CD14-positive monocyte (primary cell): Measurements from ENCODE around the gene S1PR3. TPM values are rescaled to one million over a fixed set of nuclear protein-coding genes. Genes with fewer than 3 reads are reported as not detected.

ENCODE experiments used
- DNase-seq, 3 donors: peaks; one replicate each; pipeline ENCODE4 v3.0.0-alpha.2; 2011 to 2022
- H2AFZ ChIP-seq: 2 replicates; pipeline ENCODE4 v1.6.0; 2012; ENCODE audit warnings: mild to moderate bottlenecking, low read depth, low read length, inconsistent platforms; ENCODE audit not compliant: insufficient read depth, poor library complexity, severe bottlenecking
- H3K27ac ChIP-seq, 2 donors: 1 replicate in 1 of 2; 2 replicates in 1 of 2; pipeline ENCODE4 v1.5.1; 2012 to 2013; ENCODE audit warnings: low read length in 2 of 2, control low read depth in 1 of 2, inconsistent platforms in 1 of 2, low read depth in 1 of 2, mild to moderate bottlenecking in 1 of 2
- H3K27me3 ChIP-seq, 2 donors: one replicate each; pipeline versions ENCODE4 v1.6.0 to v1.6.1; 2011 to 2013; ENCODE audit warnings: low read length in 2 of 2; ENCODE audit not compliant: control insufficient read depth in 2 of 2, insufficient read depth in 2 of 2
- H3K36me3 ChIP-seq, 2 donors: replicated peaks in 1 of 2; 1 replicate in 1 of 2; 2 replicates in 1 of 2; pipeline versions ENCODE4 v1.5.1 to v1.6.1; 2012 to 2013; ENCODE audit warnings: low read length in 2 of 2, control low read depth in 1 of 2, inconsistent platforms in 1 of 2, mild to moderate bottlenecking in 1 of 2; ENCODE audit not compliant: insufficient read depth in 2 of 2, control insufficient read depth in 1 of 2
- H3K4me1 ChIP-seq, 2 donors: 1 replicate in 1 of 2; 2 replicates in 1 of 2; pipeline versions ENCODE4 v1.5.1 to v1.6.1; 2012 to 2013; ENCODE audit warnings: low read length in 2 of 2, control low read depth in 1 of 2, inconsistent platforms in 1 of 2, mild to moderate bottlenecking in 1 of 2, moderate library complexity in 1 of 2; ENCODE audit not compliant: insufficient read depth in 2 of 2, control insufficient read depth in 1 of 2
- H3K4me2 ChIP-seq: replicated peaks from 2 replicates; pipeline ENCODE3; 2012; ENCODE audit warnings: low read length, moderate library complexity, mild to moderate bottlenecking; ENCODE audit not compliant: poor library complexity, severe bottlenecking; ENCODE audit errors: extremely low read depth
- H3K4me3 ChIP-seq, 3 experiments: fragments of 200-600 bp in 1 of 3; sonication (generic) in 1 of 3; replicated peaks in 1 of 3; 1 replicate in 2 of 3; 2 replicates in 1 of 3; pipeline ENCODE4 v1.5.1; 2011 to 2013; ENCODE audit warnings: low read length in 3 of 3, mild to moderate bottlenecking in 3 of 3, control low read depth in 2 of 3, low read depth in 2 of 3, inconsistent platforms in 1 of 3, moderate library complexity in 1 of 3
- H3K79me2 ChIP-seq: 2 replicates; pipeline ENCODE4 v1.6.0; 2012; ENCODE audit warnings: mild to moderate bottlenecking, control low read depth, inconsistent platforms, low read length, moderate library complexity; ENCODE audit not compliant: insufficient read depth
- H3K9ac ChIP-seq: 2 replicates; pipeline ENCODE4 v1.6.0; 2017; ENCODE audit warnings: low read length, mild to moderate bottlenecking; ENCODE audit not compliant: insufficient read depth, poor library complexity, severe bottlenecking
- H3K9me3 ChIP-seq, 2 donors: replicated peaks in 1 of 2; 1 replicate in 1 of 2; 2 replicates in 1 of 2; pipeline versions ENCODE4 v1.5.1 to v1.6.1; 2012 to 2013; ENCODE audit warnings: low read length in 2 of 2, control low read depth in 1 of 2; ENCODE audit not compliant: control insufficient read depth in 1 of 2, insufficient read depth in 1 of 2
- H4K20me1 ChIP-seq: 2 replicates; pipeline ENCODE4 v1.6.0; 2012; ENCODE audit warnings: mild to moderate bottlenecking, low read length, control low read depth, moderate library complexity; ENCODE audit not compliant: insufficient read depth
- H3K27ac Mint-ChIP-seq, 7 donors: one replicate each; pipeline ENCODE4 v1.8.0; 2020; ENCODE audit warnings: mild to moderate bottlenecking in 7 of 7, mixed read lengths in 7 of 7, moderate library complexity in 6 of 7, inconsistent platforms in 2 of 7
- H3K27me3 Mint-ChIP-seq, 3 donors: one replicate each; pipeline ENCODE4 v1.8.0; 2021 to 2022; ENCODE audit warnings: low read depth in 3 of 3, mild to moderate bottlenecking in 3 of 3, mixed read lengths in 3 of 3, moderate library complexity in 3 of 3, inconsistent platforms in 1 of 3
- H3K36me3 Mint-ChIP-seq, 2 donors: one replicate each; pipeline ENCODE4 v1.8.0; 2020; ENCODE audit warnings: mixed read lengths in 2 of 2, inconsistent platforms in 1 of 2, mild to moderate bottlenecking in 1 of 2
- H3K4me1 Mint-ChIP-seq: one replicate; pipeline ENCODE4 v1.8.0; 2020; ENCODE audit warnings: mild to moderate bottlenecking, mixed read lengths
- H3K4me3 Mint-ChIP-seq, 2 donors: one replicate each; pipeline ENCODE4 v1.8.0; 2020; ENCODE audit warnings: mild to moderate bottlenecking in 2 of 2, mixed read lengths in 2 of 2, moderate library complexity in 1 of 2
- H3K9me3 Mint-ChIP-seq, 7 donors: one replicate each; pipeline ENCODE4 v1.8.0; 2020 to 2022; ENCODE audit warnings: mixed read lengths in 7 of 7, mild to moderate bottlenecking in 6 of 7, moderate library complexity in 6 of 7, inconsistent platforms in 2 of 7
- CTCF ChIP-seq: fragments of 200-600 bp; IDR thresholded peaks from one replicate; pipeline ENCODE4 v1.8.0; 2022; ENCODE audit warnings: antibody characterized with exemption, mild to moderate bottlenecking
- WGBS: methylation state at CpG from one replicate; pipeline ENCODE4 v1.1.5; 2013; ENCODE audit warnings: missing lambda C conversion rate; ENCODE audit not compliant: insufficient coverage; 5-methylcytosine and 5-hydroxymethylcytosine counted together
- intact Hi-C, 2 donors: fragments of 100-400 bp; cut with micrococcal nuclease; formaldehyde crosslinking; loops; one replicate each; pipeline versions ENCODE4 v1.15.0 to v1.15.1; 2023
- polyA plus RNA-seq, 3 donors: library from polyadenylated mRNA; depleted of rRNA in 1 of 3; unstranded in 2 of 3; stranded (reverse) in 1 of 3; fragments of 300-500 nt in 2 of 3; fragments of >200 nt in 1 of 3; fragmentation: Illumina TruSeq in 2 of 3; gene quantifications; 1 replicate in 2 of 3; 2 replicates in 1 of 3; pipeline ENCODE4 v1.2.3, GENCODE V29; 2012 to 2021

The S1PR3 gene
- polyA plus RNA-seq, 3 donors: 28.2 to 59.7 (median 30.6) TPM

DNA sequence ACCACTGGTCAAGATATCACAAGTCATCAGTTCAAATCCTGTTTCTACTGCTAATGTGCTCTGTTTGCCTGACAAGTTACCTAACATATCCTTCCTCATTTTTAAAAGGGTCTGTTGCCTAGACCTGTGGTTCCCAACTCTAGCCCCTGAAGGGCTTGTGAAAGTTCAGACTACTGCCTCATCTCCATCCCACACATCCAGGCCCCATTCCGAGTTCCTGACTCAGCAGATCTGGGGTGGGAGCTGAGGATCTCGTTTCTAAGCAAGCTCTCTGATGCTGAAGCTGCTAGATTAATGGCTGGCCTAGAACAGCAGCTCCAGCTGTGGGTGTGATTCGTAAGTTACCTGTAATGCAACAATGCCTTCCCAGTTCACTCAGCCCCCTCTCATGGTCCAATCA lies 32.5 kb downstream of the S1PR3 start:
- peak overlapping the region in 1 of 7 donors; percentile 46 for H3K27ac Mint-ChIP-seq
- Histone ChIP-seq H3K9ac (no peak overlapping the region), H3K9me3 (peaks cover 0 to 1% of the 10 kb centered on the region in 2 donors), H3K4me2 (no peak overlapping the region), H3K79me2 (no peaks in the 10 kb centered on the region), H3K4me1 (peaks cover 27 to 28% of the 10 kb centered on the region in 2 donors), H3K36me3 (no peaks in the 10 kb centered on the region), H3K27me3 (no peaks in the 10 kb centered on the region), H3K27ac (no peak overlapping the region), H4K20me1 (no peaks in the 10 kb centered on the region), H3K4me3 (no peak overlapping the region), H2AFZ (no peak overlapping the region)
- no peak for TF ChIP-seq CTCF
- H3K36me3 Mint-ChIP-seq: no peaks in the 10 kb centered on the region
- peaks cover 21% of the 10 kb centered on the region for H3K4me1 Mint-ChIP-seq
- H3K27me3 Mint-ChIP-seq: peaks cover 4 to 15% (median 8%) of the 10 kb centered on the region in 3 donors
- no peak overlapping the region for H3K4me3 Mint-ChIP-seq
- intact Hi-C loops: no loop called here
- 60% methylated on average over 1 of the region's 3 CpGs for WGBS
- H3K9me3 Mint-ChIP-seq: peaks cover 0 to 6% (median 0%) of the 10 kb centered on the region in 7 donors
- peak in 2 of 3 donors; percentile 44 to 48 for DNase-seq

GRCh38 chr9:89024727-89025126 lies 33.5 kb downstream of the S1PR3 start:
- Mint-ChIP-seq H3K27me3 (peaks cover 4 to 17% (median 8%) of the 10 kb centered on the region in 3 donors), H3K4me3 (no peak overlapping the region), H3K27ac (no peak overlapping the region), H3K9me3 (peaks cover under 1 to 8% (median 4%) of the 10 kb centered on the region in 7 donors), H3K4me1 (peaks cover 21% of the 10 kb centered on the region), H3K36me3 (no peaks in the 10 kb centered on the region)
- no peaks in the 10 kb centered on the region for H3K36me3 ChIP-seq
- H3K27ac ChIP-seq: no peak overlapping the region
- no peak for DNase-seq
- peaks cover 27 to 28% of the 10 kb centered on the region in 2 donors for H3K4me1 ChIP-seq
- intact Hi-C loops: no loop called here
- no peaks in the 10 kb centered on the region for H4K20me1 ChIP-seq
- no peaks in the 10 kb centered on the region for H3K79me2 ChIP-seq
- H3K4me2 ChIP-seq: no peak overlapping the region
- no peak for TF ChIP-seq CTCF
- no peak overlapping the region for H3K9ac ChIP-seq
- H3K27me3 ChIP-seq: no peaks in the 10 kb centered on the region
- no peaks in the 10 kb centered on the region for H3K9me3 ChIP-seq
- H2AFZ ChIP-seq: no peak overlapping the region
- 91% methylated on average over 1 of the region's 4 CpGs for WGBS
- no peak overlapping the region for H3K4me3 ChIP-seq
